HG03439 (cell line): ENCODE data around the gene FOXN3.
"Not testable (repeated sequence)": the region's sequence is repeated elsewhere in the genome, so short reads cannot be mapped to it uniquely, and the experiment has no call there.

ENCODE experiments used
- ATAC-seq: cut with Tn5 transposase; IDR thresholded peaks from one replicate; pipeline ENCODE4 v1.9.1; 2021; ENCODE audit warnings: mild to moderate bottlenecking, moderate library complexity; ENCODE audit not compliant: unreplicated experiment

FOXN3 gene

DNA sequence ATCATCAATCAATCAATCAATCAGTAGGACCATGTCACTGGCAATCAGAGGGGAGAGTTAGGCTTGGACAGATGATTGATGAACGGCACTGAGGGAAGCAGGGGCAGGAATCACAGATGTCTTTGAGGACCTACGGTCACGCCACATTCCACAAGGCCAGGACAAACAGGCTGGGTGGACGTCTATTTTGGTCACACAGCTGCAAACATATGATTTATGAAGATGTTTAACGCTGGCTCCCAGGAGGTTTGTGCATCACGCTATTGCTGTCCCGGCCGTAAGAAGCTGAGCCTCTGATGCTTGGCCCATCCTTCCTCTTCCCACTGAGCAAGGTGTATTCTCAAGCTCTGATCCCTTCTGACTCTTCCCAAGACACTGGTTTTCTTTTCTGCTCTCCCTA is 160.8 kb downstream of the FOXN3 start:
- ATAC-seq: no peak

DNA sequence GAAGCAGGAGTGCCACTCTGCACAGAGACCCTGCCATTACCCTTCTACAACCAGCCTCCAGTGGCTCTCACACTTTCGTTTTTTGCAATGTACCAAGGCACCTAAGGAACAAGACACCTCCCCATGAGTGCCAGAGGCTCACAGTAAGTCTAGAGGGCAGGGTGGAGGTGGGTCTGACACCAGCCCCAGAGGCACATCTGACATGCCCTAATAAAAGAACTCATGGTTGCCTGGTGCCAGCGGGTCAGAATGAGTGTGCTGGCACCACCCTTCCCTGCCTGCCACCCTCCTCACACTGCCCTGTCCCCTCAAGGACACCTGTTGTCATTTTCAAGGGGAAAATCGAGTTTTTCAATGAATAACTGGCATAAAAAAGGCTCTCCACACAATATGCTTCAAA is 161.2 kb downstream of the FOXN3 start:
- no peak for ATAC-seq

DNA sequence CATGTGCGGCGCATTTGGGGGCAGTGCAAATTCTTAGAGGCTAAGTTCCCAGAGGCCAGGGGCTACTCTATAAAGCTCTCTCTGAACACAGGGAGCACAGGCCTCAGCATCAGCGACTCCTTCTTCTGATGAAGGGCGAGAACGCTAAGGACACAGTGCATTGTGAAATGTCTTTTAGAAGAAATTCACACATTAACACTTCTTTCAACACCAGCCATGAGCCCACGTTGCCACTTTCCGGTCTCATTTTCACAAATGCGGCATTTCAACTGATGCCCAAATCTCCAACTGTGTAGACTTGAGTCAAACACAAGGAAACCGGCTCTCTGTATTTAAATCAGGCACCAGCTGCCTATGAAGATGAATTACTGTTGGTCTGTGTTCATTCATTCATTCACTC is 162.0 kb downstream of the FOXN3 start:
- no peak for ATAC-seq

DNA sequence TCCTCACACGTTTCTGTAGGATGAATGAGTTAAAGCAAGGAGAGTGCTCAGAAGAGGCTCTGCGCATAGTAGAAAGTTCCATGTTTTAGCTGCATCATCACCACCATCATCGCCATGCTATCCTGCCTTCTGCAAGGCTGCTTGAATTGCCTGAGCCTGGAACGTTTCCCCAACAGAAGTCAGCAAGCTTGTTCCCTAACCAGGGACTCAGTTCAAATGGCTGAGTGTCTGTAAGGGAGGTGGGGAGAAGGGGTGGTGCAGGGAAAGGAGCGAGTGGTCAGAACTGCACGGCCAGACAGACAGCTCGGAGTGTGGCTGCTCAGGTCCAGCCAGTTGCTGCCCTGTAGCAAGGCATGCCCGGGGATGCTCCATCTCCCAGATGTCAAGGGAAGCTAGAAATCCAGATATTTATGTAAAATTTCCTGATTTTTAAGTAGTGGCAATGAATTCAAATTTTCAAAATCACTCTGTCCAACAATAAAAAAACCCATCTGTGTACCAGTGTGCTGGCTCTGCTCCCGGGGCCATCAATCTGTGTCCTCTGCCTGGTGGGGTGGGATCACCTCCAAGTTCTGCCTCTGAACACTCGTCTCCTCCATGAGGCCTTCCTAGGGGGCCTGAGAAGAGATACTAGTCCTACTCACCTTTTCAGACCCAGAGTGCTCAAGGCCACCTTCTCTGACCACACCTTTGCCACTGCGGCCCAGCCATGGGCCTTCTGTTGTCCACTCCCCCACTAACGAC is 162.7 kb downstream of the FOXN3 start:
- no peak for ATAC-seq

DNA sequence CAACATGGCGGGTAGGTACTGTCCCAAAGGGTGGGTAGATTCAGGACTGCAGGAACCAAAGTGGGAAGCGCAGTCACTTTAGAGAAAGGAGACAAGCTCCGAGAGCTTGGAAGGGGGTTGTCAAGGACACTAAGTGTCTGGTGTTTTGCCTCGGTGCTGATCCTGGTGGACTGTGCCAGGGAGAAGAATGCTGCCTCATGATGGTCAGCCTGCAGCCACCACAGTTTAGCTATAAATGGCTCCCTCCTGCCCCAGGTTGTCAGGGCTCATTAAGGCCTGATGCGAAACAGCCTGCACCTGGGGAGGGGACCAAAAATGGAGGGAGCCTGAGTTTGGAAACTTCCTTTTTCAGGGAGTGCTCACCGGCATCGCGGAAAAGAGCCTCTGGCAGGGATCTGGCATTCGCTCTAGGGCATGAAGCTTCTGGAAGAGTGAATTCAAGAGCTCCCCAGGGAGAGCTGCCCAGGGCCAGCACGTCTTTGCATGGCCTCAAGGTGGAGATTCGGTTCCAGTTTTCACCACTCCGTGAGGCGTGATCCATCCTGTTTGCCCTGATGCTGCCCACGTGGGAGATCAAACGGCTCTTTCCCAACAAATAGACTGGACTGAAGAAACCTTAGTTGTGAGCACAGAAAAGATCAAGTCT is 164.0 kb downstream of the FOXN3 start:
- no peak for ATAC-seq

DNA sequence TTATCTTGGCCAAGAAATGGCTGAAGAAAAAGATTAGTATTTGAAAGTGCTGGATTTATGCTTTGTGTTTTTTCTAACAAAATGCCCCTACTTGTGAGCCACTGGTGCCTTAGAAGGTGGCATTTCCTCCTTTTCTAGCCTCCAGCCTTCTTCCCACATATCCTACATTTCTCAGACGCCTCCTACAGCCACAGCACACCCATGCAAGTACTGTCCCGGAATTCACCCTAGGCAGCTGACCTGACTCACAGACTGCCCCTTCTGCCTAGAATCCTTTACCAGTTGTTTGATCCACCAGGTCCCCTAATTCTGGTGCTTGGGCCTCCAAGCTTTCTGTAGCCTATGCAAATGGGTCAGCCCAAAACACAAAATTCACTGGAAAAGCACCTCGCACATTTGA is 166.0 kb downstream of the FOXN3 start:
- ATAC-seq: no peak

DNA sequence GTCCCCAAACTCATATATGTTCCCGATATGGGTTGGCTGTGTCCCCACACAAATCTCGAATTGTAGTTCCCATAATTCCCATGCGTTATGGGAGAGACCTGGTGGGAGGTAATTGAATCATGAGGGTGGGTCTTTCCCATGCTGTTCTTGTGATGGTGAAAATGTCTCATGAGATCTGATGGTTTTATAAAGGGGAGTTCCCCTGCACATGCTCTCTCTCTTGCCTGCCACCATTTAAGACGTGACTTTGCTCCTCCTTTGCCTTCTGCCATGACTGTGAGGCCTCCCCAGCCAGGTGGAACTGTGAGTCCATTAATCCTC is 166.4 kb downstream of the FOXN3 start:
- not testable (repeated sequence) for ATAC-seq

DNA sequence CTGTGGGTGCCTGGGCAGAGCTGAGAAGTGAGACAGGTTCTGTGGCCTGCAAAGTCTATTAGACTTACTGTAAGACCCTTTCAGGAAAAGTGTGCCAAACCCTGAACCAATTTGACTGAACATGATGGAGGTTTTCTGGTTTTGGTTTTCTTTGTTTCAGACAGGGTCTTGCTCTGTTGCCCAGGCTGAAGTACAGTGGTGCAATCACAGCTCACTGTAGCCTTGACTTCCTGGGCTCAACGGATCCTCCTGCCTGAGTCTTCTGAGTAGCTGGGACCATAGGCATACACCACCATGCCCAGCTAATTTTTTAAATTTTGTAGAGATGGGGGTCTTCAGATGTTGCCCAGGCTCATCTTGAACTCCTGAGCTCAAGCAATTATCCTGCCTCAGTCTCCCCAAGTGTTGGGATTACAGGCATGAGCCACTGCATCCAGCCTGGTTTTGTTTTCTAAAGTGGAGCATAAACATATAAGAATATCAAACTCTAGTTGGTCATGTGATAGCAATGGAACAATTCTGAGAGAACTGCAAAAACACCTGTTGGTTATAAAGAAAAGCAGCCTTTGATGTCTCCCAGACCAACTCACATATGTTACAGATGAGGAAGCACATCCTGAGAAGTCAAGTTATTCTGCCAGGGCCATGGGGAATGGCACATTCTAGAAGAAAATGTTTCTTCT is 166.9 kb downstream of the FOXN3 start:
- no peak for ATAC-seq

DNA sequence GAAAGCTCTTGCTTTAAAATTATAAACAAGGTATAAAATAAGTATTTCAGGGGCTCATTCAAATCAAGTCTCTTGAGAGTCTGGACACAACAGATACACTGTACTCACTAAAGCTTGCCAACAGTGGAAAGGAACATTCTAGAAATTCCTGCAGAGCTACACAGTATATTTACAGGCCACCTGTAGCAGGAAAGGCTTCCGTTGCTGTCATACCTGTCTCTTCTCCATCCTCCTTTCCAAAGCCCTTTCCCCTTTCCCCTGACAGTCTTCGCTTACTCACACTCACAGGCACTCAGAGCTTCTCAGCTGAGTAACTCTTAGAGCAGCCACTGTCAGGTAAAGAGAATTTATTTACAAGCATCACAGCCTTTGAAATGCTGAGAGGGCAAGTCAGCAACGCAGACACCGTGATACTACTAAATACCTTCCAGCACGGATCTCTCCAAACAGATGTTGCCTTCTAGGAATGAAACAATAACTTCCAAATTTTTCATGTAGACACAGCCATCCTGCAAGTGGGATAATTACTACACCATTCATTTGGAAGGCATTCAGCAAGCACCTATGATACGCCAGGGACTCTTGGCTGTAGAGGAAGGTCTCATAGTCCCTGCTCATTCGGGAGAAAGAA is 167.9 kb downstream of the FOXN3 start:
- no peak for ATAC-seq

DNA sequence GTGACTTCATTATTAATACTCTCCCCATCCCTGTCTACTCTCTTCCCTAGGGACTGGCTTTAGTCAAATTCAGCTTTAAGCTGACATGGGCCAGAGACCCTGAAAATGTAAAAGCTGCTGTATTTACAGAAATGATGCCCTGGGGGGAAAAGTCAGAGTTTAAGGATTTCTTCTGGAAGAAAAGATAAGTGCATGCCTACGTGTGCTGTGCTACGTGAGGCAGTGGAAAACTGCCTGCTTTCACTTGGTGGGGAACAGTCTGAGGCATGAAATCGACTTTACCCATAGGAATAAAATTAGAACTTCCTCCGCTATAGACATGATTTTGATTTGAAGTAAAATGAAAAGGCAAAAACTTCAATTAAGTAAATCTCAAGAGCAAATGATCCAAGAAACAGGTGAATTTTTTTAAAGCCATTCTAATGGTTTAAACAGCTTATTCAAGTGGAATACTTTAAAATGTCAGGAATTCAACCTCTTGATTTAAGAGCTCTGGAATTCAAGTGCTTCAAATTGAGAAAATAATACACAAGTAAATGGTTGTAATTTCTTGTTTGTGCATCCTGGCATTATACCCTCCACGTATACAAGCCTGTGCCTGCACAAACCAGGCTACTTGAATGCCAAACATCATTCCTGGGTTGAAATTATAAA is 168.5 kb downstream of the FOXN3 start:
- ATAC-seq: no peak

DNA sequence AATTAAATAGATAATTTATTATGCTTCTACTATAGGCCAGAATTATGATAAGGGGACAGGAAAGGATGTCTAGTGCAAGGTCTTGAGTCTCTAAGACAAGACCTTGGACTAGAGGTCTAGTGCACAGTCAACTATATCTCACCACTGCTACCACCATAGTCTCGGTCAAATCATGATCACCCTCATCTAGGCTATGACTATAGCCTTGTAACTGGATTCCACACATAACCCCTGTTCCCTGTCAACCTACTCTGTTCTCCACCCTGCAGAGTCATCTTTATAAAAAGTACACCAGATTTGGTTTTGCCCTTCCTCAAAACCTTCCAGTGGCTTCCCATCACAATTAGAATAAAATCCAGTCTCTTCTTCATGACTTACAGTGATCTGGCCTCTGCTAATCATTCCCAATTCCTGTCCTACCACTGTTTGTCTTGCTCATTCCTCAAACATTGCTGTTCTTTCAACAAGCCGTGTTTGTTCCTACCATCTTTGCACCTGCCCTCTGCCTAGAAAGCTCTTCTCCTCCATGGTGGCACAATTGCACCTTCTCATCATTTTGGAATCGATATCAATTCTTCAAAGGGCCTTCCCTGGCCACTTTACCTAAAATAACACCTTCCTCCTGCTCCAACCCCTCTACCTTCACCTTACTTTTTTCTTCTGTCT is 169.4 kb downstream of the FOXN3 start:
- no peak for ATAC-seq

DNA sequence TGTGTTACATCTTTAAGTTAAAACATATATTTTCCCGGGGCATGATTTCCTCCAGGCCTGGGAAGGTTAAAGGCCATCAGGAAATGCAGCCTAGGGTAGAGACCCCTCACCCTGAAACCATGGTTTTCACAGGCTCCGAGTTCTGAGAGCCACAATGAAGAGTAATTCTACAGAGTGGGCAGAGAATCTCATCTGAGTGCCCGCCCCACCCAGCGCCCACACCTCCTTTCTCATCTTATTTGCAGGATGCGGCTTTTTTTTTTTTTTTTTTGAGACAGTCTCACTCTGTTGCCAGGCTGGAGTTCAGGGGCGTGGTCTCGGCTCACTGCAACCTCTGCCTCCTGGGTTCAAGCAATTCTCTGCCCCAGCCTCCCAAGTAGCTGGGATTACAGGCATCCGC is 170.7 kb downstream of the FOXN3 start:
- ATAC-seq: no peak

DNA sequence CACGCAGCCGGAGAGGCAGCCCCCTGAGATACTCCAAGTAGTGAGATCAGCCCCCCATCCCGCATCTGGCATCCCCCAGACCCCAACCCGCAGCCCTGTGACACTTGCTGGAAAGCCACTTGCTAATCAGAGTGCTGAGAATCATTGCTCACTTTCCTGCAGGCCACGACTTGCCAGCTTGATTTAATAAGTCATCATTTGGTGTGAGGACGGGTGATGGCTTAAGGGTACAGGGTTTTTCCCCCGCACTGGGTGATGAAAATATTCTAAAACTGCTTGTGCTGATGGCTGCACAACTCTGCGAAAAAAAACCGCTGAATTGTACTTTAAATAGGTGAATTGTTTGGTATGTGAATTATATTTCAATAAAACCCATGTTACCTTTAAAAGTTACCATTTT is 171.2 kb downstream of the FOXN3 start:
- no peak for ATAC-seq

DNA sequence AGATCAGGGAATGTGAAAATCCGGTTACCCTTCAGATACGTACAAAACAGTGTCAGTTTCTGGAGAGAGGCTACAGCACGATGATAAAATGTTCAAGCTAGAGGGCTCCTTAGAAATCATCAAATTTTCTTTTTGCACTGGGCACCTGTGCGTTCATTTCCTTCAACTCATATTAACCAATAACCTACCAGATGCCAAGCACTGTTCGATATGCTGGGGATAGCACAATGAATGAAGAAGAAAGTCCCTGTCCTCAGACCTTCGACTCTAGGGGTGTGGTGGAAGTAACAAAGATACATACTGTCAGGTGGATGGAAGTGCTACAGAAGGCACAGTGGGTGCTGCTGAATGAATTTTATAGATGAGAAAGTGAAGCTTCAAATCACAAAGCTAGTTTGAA is 172.3 kb downstream of the FOXN3 start:
- ATAC-seq: no peak

DNA sequence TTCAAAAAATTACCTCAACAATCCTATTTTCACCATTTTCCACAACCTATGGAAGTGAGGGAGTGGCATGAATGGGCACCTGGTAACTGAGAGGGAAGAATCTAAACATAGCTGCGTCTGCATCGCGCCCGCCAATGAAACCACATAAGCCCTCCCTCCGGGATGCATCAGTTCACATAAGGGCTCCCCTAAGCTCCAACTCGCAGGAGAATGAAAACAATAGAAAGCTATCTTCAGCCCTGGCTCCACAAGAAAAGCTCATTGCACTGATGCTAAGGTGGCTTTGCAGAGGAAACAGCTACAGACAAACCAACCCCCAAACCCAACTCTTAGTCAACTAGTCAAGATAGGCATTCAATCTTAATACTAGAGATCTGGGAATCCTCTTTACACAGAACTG is 173.3 kb downstream of the FOXN3 start:
- no peak for ATAC-seq

DNA sequence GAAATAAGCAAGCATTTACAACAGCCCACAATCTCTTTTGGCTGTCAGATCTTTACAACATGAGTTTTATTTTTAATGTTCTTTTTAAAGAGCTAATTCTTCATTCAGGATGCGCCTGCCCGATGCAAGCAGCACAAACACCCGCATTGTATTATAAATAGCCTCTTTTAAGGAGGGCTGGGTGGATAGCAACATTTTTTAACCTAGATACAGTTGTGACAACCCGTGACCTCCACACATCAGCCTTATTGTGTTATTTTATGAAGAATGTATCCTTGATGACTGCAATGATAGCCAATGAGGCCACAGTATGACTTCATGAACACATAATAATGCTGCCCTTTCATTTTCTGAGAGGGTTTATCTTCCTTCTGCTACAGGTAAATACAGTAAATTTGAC is 173.7 kb downstream of the FOXN3 start:
- no peak for ATAC-seq

DNA sequence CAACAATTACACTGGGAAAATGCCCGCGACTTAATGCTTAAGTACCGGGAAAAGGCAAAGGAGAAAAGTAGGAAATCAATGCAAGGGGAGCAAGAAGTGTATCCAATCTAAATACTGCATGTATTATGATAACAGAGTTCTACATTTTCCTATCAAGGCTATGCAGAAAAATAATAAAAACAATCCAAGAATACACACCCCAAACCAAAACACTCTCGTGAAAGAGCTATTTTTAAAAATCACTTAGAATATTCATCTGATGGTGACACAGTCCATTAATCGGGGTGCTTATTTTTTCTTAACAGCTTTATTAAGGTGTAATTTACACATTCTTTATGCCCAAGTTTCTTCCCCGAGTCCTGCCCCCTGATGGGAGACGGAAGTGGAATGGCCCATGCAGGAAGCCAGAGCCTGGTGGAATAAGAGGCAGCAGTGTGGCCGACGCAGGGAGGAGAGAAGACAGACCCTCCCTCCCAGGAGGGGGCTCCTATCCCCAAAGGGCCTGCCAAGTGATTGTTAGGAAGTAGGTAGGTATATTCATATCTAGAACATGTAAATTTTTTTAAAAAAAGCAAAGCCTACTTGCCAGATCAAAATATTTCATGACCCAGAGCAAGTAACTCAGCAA is 174.3 kb downstream of the FOXN3 start:
- no peak for ATAC-seq

DNA sequence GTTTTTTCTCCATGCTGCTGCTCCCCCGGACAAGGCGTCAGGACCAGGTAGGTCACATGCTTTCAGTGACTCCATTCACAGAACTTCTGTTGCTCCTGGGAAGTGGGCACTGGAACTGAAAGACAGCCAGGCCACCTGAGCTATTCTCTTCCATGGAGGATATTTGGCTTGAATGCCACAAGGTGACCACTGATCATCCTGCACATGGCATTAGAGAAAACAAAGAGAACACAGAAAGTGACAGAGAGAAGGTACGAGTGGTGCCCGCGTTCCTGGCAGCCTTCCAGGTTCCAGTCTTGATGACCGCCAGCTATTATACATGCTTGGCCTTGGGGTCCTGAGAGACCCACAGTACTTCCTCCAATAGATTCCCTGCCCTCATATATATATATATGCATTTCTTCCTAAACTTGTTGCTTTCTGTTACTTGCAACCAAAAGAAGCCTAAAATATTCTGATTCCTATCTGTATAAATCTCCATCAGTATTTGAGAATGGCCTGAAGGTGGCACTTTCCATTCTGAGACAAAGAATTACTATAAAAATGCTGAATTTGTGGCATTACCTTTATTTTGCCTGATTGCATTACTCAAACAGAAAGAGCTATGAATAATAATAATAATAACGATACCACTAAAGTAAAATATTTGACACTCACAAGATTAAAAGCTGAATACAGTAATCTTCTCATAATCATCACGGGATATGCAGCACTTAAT is 174.9 kb downstream of the FOXN3 start:
- no peak for ATAC-seq

DNA sequence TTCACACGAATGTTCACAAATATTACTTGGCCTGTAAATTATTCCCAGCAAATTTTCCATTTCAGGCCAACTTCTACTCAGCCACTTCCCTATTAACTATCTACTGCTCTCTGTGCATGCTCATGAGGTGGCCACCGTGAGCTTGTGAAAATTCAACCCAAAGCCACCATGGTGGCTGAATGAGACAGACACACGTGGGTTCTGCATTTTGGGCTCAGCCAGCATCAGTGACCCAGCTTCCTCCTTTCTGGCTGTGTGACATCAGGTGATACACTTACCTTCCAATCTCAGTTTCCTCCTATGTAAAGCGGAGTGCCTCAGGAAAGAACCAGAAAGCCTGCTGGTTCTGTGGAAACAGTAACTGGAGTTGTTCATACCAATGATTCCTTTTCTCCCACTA is 175.8 kb downstream of the FOXN3 start:
- no peak for ATAC-seq

DNA sequence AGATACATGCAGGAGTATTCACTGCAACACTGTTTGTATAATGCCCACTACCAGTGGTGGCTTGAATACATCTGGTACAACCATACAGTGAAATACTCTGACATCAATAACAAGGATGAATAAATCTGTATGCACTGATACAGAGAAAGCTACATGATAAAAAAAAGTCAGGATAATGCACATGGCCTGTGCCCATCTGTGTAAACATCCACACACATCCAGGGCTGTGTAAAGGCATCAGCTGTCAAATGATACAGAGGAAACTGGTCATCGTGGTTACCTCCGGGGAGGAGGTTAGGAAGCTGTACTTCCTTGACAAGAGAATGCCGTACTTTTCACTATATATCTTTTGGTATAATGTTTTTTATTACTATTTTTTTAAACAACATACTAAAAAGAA is 176.6 kb downstream of the FOXN3 start:
- ATAC-seq: no peak
